Measurements from ENCODE around the gene MTA3. TPM values are rescaled to one million over a fixed set of nuclear protein-coding genes. Genes with fewer than 3 reads are reported as not detected.

Gene MTA3
- polyA plus RNA-seq, 4 donors = 57.4 to 76.6 (median 72.0) TPM

- DNase-seq (ENCODE audit: low read depth in 4 of 4, low spot score in 3 of 4) = no peak
Observed at GRCh38 chr2:42794271-42795046, 226.0 kb downstream of the MTA3 start.

- DNase-seq (ENCODE audit: low read depth in 4 of 4, low spot score in 3 of 4) = no peak
Observed at GRCh38 chr2:42795275-42795674, 226.8 kb downstream of the MTA3 start.

- DNase-seq (ENCODE audit: low read depth in 4 of 4, low spot score in 3 of 4) = no peak
Observed at GRCh38 chr2:42795841-42796301, 227.4 kb downstream of the MTA3 start.

GRCh38 chr2:42796427-42797248 lies 228.2 kb downstream of the MTA3 start:
- DNase-seq (ENCODE audit: low read depth in 4 of 4, low spot score in 3 of 4) = no peak

DNA sequence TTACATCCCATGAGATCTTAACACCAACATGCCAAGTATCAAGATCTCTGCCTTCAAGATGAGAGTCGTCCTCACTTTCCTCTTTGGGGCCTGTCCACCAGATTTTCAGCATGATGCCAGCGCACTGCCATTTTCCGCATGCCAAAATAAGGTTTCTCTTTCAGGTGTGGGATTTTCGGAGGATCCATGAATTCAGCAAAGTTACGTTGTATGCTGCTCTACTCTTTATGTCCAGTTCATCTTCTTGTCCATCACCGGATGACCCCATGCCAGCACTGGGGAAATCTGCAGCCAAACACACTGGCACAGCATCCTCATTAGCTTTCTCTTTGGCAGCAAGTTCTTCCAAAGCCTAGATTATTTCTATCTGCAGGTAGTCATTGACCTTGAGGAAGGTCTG lies 228.8 kb downstream of the MTA3 start:
- no peak for DNase-seq (ENCODE audit: low read depth in 4 of 4, low spot score in 3 of 4)

DNA sequence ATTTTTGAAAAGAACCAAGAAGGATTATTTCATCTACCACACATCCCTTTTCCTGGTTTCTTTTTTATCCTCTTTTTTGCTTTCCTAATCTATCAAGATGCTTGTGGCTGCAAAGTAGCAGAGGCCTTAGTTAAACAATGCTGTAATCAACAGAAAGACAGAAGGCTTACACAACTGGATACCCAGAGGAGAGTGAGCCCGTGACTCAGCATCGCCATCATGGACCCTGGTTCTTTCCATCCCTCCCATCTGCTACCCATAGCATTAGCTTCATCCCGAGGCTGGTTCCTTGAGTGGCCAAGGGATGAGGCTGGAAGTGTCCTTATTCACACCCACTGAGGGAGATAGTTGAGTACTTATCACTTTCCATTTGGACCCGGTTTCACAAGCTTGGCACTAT lies 231.4 kb downstream of the MTA3 start:
- no peak for DNase-seq (ENCODE audit: low read depth in 4 of 4, low spot score in 3 of 4)

GRCh38 chr2:42800461-42800962 lies 232.1 kb downstream of the MTA3 start:
- no peak for DNase-seq (ENCODE audit: low read depth in 4 of 4, low spot score in 3 of 4)

DNA sequence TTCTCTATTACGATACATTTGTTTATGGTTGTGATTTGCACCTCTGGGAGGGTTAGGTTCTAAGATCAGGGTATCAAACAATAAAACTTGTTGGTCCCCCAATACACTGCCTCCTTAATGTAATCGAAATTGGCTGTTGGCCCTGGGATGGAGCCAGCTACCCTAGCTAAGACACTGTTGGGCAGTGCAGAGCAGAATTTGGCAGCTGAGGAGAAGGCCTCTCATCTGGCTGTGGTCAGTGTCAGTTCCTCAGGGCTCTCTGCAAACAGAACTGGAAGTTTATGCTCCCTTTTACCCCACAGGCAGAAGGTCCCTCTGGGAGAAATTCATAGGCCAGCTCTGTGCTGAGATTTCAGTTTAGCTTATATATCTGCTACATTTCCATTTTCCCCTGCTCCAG lies 232.5 kb downstream of the MTA3 start:
- DNase-seq (ENCODE audit: low read depth in 4 of 4, low spot score in 3 of 4) = no peak

DNA sequence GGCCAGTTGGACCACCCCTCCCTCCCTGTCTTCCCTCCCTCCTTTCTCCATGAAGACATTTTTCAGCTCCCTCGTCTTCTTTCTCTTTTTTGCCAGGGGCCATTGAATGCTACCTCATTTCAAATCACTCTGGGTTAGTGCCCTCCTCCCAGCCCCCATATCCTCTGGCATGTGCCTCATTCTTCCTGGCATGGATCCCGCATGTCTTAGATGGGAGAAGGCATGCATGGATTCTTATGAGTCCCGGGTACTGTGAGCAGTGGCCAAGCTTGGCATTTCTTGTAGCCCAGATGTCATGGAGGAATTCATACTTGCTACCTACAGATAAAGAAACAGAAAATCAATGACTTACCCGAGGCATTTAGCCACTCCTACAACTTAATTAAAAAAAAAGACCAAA lies 232.9 kb downstream of the MTA3 start:
- no peak for DNase-seq (ENCODE audit: low read depth in 4 of 4, low spot score in 3 of 4)

- DNase-seq (ENCODE audit: low read depth in 4 of 4, low spot score in 3 of 4) = no peak
Observed at GRCh38 chr2:42802150-42802549, 233.7 kb downstream of the MTA3 start.

DNA sequence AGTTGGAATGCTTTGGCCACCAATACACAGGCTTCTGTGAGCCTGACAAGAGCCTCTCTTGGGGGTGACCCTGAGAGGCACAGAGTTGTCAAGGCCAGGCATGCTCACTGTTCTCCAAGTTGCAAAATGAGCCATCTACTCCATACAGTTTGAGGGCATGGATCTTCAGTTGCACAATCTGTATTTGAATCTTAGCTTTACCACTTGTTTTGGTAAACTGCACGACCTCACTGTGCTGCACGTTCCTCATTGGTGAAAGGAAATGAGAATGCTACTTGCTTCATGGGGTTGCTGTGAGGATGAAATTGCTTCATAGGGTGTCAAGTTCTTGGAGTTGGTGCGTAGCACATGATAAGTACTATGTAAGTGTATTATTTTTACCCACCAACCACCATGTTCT lies 235.9 kb downstream of the MTA3 start:
- no peak for DNase-seq (ENCODE audit: low read depth in 4 of 4, low spot score in 3 of 4)

DNA sequence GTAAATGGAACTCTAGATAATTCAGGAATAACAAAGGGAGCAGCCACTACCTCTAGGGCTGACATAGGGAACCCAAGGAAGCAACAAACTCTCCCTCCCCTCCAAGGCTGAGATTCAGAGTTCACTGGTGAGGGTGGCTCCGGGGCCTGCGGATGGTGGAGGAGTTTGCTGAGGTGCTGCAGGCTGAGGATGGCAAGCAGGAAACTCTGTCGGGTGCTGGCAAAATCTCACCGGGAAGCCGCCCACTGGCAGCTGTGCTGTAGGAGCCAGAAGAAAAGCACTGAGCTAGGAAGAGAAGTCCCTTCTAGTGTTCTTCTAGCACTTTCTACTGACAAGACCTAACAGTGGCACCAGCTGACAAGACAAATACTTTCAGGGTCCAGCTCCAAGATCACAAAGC lies 236.5 kb downstream of the MTA3 start:
- no peak for DNase-seq (ENCODE audit: low read depth in 4 of 4, low spot score in 3 of 4)

Other genes with a start within 250 kb of the MTA3 start
- 100 to 1,000 TPM; 188 to 234 (median 195) TPM for gene COX7A2L, start 207.4 kb upstream of the MTA3 start, polyA plus RNA-seq (ENCODE audit: insufficient read length in 4 of 4)
- gene KCNG3, start 74.7 kb upstream of the MTA3 start, polyA plus RNA-seq (ENCODE audit: insufficient read length in 4 of 4) = under 1 TPM; 0.47 to 0.89 (median 0.66) TPM
- gene OXER1, start 195.5 kb downstream of the MTA3 start, polyA plus RNA-seq (ENCODE audit: insufficient read length in 4 of 4) = 1 to 10 TPM; 7.1 to 9.8 (median 7.3) TPM
- gene HAAO, start 224.0 kb downstream of the MTA3 start, polyA plus RNA-seq (ENCODE audit: insufficient read length in 4 of 4) = 10 to 100 TPM; 37.2 to 44.5 (median 38.9) TPM

Measured in right renal pelvis (tissue), 4 donors.